Trophoblast cell (in vitro differentiated cells and primary cell): ENCODE data around the gene ZC3H7B. TPM values are rescaled to one million over a fixed set of nuclear protein-coding genes. Genes with fewer than 3 reads are reported as not detected.
A peak's percentile ranks its signal among the peaks of the same experiment; 100 is the strongest.

Source experiments
- DNase-seq, 2 donors: peaks; one replicate each; pipeline ENCODE4 v3.0.0-alpha.2; 2016
- H2AFZ ChIP-seq: 2 replicates; pipeline ENCODE4 v1.6.1; 2013; ENCODE audit warnings: low read length, moderate library complexity, mild to moderate bottlenecking; ENCODE audit not compliant: insufficient read depth, poor library complexity
- H2AK5ac ChIP-seq: 2 replicates; pipeline ENCODE4 v1.6.1; 2013; ENCODE audit warnings: mild to moderate bottlenecking, low read length
- H2BK120ac ChIP-seq: 2 replicates; pipeline ENCODE4 v1.6.1; 2013; ENCODE audit warnings: low read length, mild to moderate bottlenecking, moderate library complexity; ENCODE audit not compliant: insufficient read depth, poor library complexity
- H2BK12ac ChIP-seq: 2 replicates; pipeline ENCODE4 v1.6.1; 2013; ENCODE audit warnings: mild to moderate bottlenecking, low read length, moderate library complexity
- H2BK5ac ChIP-seq: 2 replicates; pipeline ENCODE4 v1.6.1; 2013; ENCODE audit warnings: low read length, low read depth, moderate library complexity, mild to moderate bottlenecking; ENCODE audit not compliant: poor library complexity
- H3K14ac ChIP-seq: 2 replicates; pipeline ENCODE4 v1.6.1; 2013; ENCODE audit warnings: mild to moderate bottlenecking, low read length
- H3K18ac ChIP-seq: 2 replicates; pipeline ENCODE4 v1.6.1; 2013; ENCODE audit warnings: mild to moderate bottlenecking, low read length
- H3K23ac ChIP-seq: 2 replicates; pipeline ENCODE4 v1.6.1; 2013; ENCODE audit warnings: low read length
- H3K27ac ChIP-seq: 2 replicates; pipeline ENCODE4 v1.5.1; 2013; ENCODE audit warnings: low read depth, mild to moderate bottlenecking, inconsistent platforms, low read length, moderate library complexity
- H3K27me3 ChIP-seq: 2 replicates; pipeline ENCODE4 v1.6.1; 2013; ENCODE audit warnings: inconsistent platforms, mild to moderate bottlenecking, low read length, moderate library complexity; ENCODE audit not compliant: insufficient read depth
- H3K36me3 ChIP-seq, 2 experiments: 1 replicate in 1 of 2; 2 replicates in 1 of 2; pipeline ENCODE4 v1.6.1; 2013; ENCODE audit warnings: low read length in 2 of 2, mild to moderate bottlenecking in 2 of 2, moderate library complexity in 1 of 2; ENCODE audit not compliant: insufficient read depth in 2 of 2, control insufficient read depth in 1 of 2
- H3K4ac ChIP-seq: 2 replicates; pipeline ENCODE4 v1.6.1; 2013; ENCODE audit warnings: low read depth, mild to moderate bottlenecking, low read length, moderate library complexity
- H3K4me1 ChIP-seq, 2 experiments: 1 replicate in 1 of 2; 2 replicates in 1 of 2; pipeline ENCODE4 v1.6.1; 2013; ENCODE audit warnings: low read length in 2 of 2, mild to moderate bottlenecking in 2 of 2, moderate library complexity in 1 of 2; ENCODE audit not compliant: insufficient read depth in 2 of 2, control insufficient read depth in 1 of 2
- H3K4me2 ChIP-seq: 2 replicates; pipeline ENCODE4 v1.6.1; 2013; ENCODE audit warnings: inconsistent platforms, mild to moderate bottlenecking, low read length, moderate library complexity
- H3K4me3 ChIP-seq: 2 replicates; pipeline ENCODE4 v1.5.1; 2013; ENCODE audit warnings: mild to moderate bottlenecking, low read depth, low read length, inconsistent platforms
- H3K79me1 ChIP-seq: one replicate; pipeline ENCODE4 v1.6.1; 2013; ENCODE audit warnings: low read length
- H3K79me2 ChIP-seq: 2 replicates; pipeline ENCODE4 v1.6.1; 2013; ENCODE audit warnings: low read length, mild to moderate bottlenecking; ENCODE audit not compliant: control insufficient read depth, insufficient read depth, poor library complexity
- H3K9ac ChIP-seq: 2 replicates; pipeline ENCODE4 v1.6.1; 2013; ENCODE audit warnings: mild to moderate bottlenecking, low read length
- H3K9me3 ChIP-seq: 2 replicates; pipeline ENCODE4 v1.6.1; 2013; ENCODE audit warnings: low read depth, mild to moderate bottlenecking, control low read depth, inconsistent platforms, low read length; ENCODE audit not compliant: insufficient read depth
- H4K12ac ChIP-seq: 2 replicates; pipeline ENCODE4 v1.6.1; 2013; ENCODE audit warnings: low read depth, mild to moderate bottlenecking, low read length, moderate library complexity
- H4K8ac ChIP-seq: 2 replicates; pipeline ENCODE4 v1.6.1; 2013; ENCODE audit warnings: low read depth, mild to moderate bottlenecking, low read length, moderate library complexity
- H4K91ac ChIP-seq: one replicate; pipeline ENCODE4 v1.6.1; 2013; ENCODE audit warnings: low read depth, mild to moderate bottlenecking, low read length, moderate library complexity
- WGBS: extraction: QIAGEN DNeasy Blood & Tissue Kit; methylation state at CpG from one replicate; pipeline ENCODE4 v1.1.7; 2013; ENCODE audit warnings: missing lambda C conversion rate; ENCODE audit not compliant: insufficient read length, insufficient coverage; ENCODE audit errors: extremely low coverage; 5-methylcytosine and 5-hydroxymethylcytosine counted together
- polyA plus RNA-seq: library from polyadenylated mRNA; stranded (reverse); fragments of 200-250 nt; gene quantifications from 2 replicates; pipeline ENCODE4 v1.2.3, GENCODE V29; 2013

Gene ZC3H7B, protein sequence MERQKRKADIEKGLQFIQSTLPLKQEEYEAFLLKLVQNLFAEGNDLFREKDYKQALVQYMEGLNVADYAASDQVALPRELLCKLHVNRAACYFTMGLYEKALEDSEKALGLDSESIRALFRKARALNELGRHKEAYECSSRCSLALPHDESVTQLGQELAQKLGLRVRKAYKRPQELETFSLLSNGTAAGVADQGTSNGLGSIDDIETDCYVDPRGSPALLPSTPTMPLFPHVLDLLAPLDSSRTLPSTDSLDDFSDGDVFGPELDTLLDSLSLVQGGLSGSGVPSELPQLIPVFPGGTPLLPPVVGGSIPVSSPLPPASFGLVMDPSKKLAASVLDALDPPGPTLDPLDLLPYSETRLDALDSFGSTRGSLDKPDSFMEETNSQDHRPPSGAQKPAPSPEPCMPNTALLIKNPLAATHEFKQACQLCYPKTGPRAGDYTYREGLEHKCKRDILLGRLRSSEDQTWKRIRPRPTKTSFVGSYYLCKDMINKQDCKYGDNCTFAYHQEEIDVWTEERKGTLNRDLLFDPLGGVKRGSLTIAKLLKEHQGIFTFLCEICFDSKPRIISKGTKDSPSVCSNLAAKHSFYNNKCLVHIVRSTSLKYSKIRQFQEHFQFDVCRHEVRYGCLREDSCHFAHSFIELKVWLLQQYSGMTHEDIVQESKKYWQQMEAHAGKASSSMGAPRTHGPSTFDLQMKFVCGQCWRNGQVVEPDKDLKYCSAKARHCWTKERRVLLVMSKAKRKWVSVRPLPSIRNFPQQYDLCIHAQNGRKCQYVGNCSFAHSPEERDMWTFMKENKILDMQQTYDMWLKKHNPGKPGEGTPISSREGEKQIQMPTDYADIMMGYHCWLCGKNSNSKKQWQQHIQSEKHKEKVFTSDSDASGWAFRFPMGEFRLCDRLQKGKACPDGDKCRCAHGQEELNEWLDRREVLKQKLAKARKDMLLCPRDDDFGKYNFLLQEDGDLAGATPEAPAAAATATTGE
- 31.6 and 32.5 TPM in 2 replicates for polyA plus RNA-seq

- Histone ChIP-seq H3K23ac (no peak within 1 kb of the TSS), H2BK5ac (peak within 1 kb of the TSS; percentile 91), H4K91ac (peak within 1 kb of the TSS; percentile 96), H2BK120ac (peak within 1 kb of the TSS; percentile 92), H3K4me2 (peak within 1 kb of the TSS; percentile 81), H3K27me3 (no peaks in the 10 kb centered on the region), H3K27ac (peak within 1 kb of the TSS; percentile 66), H3K9ac (peak within 1 kb of the TSS; percentile 91), H4K12ac (peak within 1 kb of the TSS; percentile 95), H3K4ac (peak within 1 kb of the TSS; percentile 98), H2AK5ac (peak within 1 kb of the TSS; percentile 83), H3K9me3 (no peaks in the 10 kb centered on the region), H3K14ac (peak within 1 kb of the TSS; percentile 96), H3K36me3 (peaks cover 4% of the 10 kb centered on the region in 2 experiments), H2BK12ac (peak within 1 kb of the TSS; percentile 1), H2AFZ (peak within 1 kb of the TSS; percentile 59), H3K79me2 (peaks cover 20% of the 10 kb centered on the region), H3K18ac (peak within 1 kb of the TSS; percentile 60), H4K8ac (peak within 1 kb of the TSS; percentile 93), H3K4me1 (peaks cover 2 to 7% of the 10 kb centered on the region in 2 experiments), H3K79me1 (peaks cover 13% of the 10 kb centered on the region), H3K4me3 (peak within 1 kb of the TSS; percentile 81)
- no CpG with 5 or more reads among the region's 74 CpGs for WGBS
- DNase-seq = peak; percentile 80 to 86
These were observed at the start of gene ZC3H7B for GRCh38 chr22:41301085-41302020. ZC3H7B (plus strand) TSS chr22:41301525; CDS start chr22:41320661, 19,136 bp downstream.

DNA sequence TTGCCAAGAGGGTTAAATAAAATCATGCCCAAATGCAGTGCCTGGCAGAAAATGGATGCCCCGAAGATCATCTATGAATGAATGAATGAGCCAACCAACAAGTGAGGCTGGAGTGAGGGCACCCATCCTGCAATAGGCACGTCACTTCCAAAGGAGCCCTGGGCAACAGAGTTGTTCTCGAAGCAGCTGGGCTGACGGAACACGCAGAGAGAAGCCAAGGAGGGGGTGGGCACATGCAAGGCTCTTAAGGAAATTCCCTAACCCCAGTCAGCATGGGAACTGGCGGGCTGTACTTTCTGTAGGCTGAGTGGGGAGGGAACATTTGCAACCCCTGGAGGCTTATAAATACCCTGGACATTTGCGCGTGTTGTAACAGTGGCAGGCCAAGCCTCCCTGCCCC lies 49.0 kb upstream of the ZC3H7B start:
- H2BK5ac ChIP-seq = no peak overlapping the region
- no peaks in the 10 kb centered on the region for H3K9me3 ChIP-seq
- no peak overlapping the region for H3K4ac ChIP-seq
- H2BK120ac ChIP-seq = no peak overlapping the region
- no peak overlapping the region for H2AFZ ChIP-seq
- H3K4me2 ChIP-seq = no peak overlapping the region
- H3K27ac ChIP-seq = no peak overlapping the region
- no peaks in the 10 kb centered on the region for H3K79me1 ChIP-seq
- H3K4me1 ChIP-seq = no peaks in the 10 kb centered on the region
- no peak overlapping the region for H2BK12ac ChIP-seq
- H4K8ac ChIP-seq = no peak overlapping the region
- H3K4me3 ChIP-seq = no peak overlapping the region
- WGBS = no CpG with 5 or more reads among the region's 8 CpGs
- no peaks in the 10 kb centered on the region for H3K79me2 ChIP-seq
- H2AK5ac ChIP-seq = no peak overlapping the region
- no peak overlapping the region for H3K18ac ChIP-seq
- H3K23ac ChIP-seq = no peak overlapping the region
- no peak overlapping the region for H3K14ac ChIP-seq
- no peak for DNase-seq
- no peaks in the 10 kb centered on the region for H3K27me3 ChIP-seq
- H4K91ac ChIP-seq = no peak overlapping the region
- no peak overlapping the region for H4K12ac ChIP-seq
- H3K9ac ChIP-seq = no peak overlapping the region
- peaks cover 88 to 92% of the 10 kb centered on the region in 2 experiments for H3K36me3 ChIP-seq

GRCh38 chr22:41254230-41254629 lies 47.1 kb upstream of the ZC3H7B start:
- Histone ChIP-seq H3K79me1 (no peaks in the 10 kb centered on the region), H3K18ac (no peak overlapping the region), H3K4ac (no peak overlapping the region), H2BK120ac (no peak overlapping the region), H3K4me2 (no peak overlapping the region), H3K14ac (no peak overlapping the region), H3K27me3 (no peaks in the 10 kb centered on the region), H2AK5ac (no peak overlapping the region), H2AFZ (no peak overlapping the region), H4K91ac (no peak overlapping the region), H3K23ac (no peak overlapping the region), H3K9me3 (no peaks in the 10 kb centered on the region), H3K4me1 (no peaks in the 10 kb centered on the region), H2BK5ac (no peak overlapping the region), H2BK12ac (no peak overlapping the region), H4K12ac (no peak overlapping the region), H3K36me3 (peaks cover 88 to 92% of the 10 kb centered on the region in 2 experiments), H3K79me2 (no peaks in the 10 kb centered on the region), H3K4me3 (no peak overlapping the region), H3K27ac (no peak overlapping the region), H4K8ac (no peak overlapping the region), H3K9ac (no peak overlapping the region)
- no CpG with 5 or more reads among the region's 7 CpGs for WGBS
- no peak for DNase-seq
